GM23338 (cell line): ENCODE measurements around the gene SIGLEC9. TPM values are rescaled to one million over a fixed set of nuclear protein-coding genes. Genes with fewer than 3 reads are reported as not detected.

Experiments
- ATAC-seq: fragments of 200-7000 bp; cut with Tn5 transposase; 3 replicates; pipeline ENCODE4 v1.9.1; 2020
- DNase-seq: peaks from one replicate; pipeline ENCODE4 v3.0.0-alpha.2; 2015; ENCODE audit warnings: low spot score
- H2AFZ ChIP-seq: fragments of 200-600 bp; sonication (generic); 2 replicates; pipeline ENCODE4 v1.8.0; 2016; ENCODE audit warnings: antibody characterized with exemption, mild to moderate bottlenecking, moderate library complexity
- H3F3A ChIP-seq: fragments of 200-600 bp; sonication (generic); replicated peaks from 2 replicates; pipeline ENCODE4 v1.8.0; 2017; ENCODE audit warnings: antibody characterized with exemption, mixed run types, low read depth
- H3K27ac ChIP-seq: fragments of 200-600 bp; sonication (generic); 2 replicates; pipeline ENCODE4 v1.6.1; 2016; ENCODE audit warnings: low read depth
- H3K27me3 ChIP-seq: fragments of 200-600 bp; sonication (generic); 2 replicates; pipeline ENCODE4 v1.8.0; 2016; ENCODE audit warnings: mild to moderate bottlenecking, mixed run types, moderate library complexity; ENCODE audit not compliant: insufficient read depth
- H3K36me3 ChIP-seq: fragments of 200-600 bp; sonication (generic); 2 replicates; pipeline ENCODE4 v1.8.0; 2016; ENCODE audit warnings: mild to moderate bottlenecking; ENCODE audit not compliant: insufficient read depth
- H3K4me1 ChIP-seq: fragments of 200-600 bp; sonication (generic); 2 replicates; pipeline ENCODE4 v1.8.0; 2016; ENCODE audit warnings: mild to moderate bottlenecking, moderate library complexity; ENCODE audit not compliant: insufficient read depth
- H3K4me2 ChIP-seq: fragments of 200-600 bp; sonication (generic); 2 replicates; pipeline ENCODE4 v1.7.1; 2017; ENCODE audit warnings: mixed run types
- H3K4me3 ChIP-seq: fragments of 200-600 bp; sonication (generic); 2 replicates; pipeline ENCODE4 v1.6.1; 2016; ENCODE audit warnings: mixed run types
- H3K79me2 ChIP-seq: fragments of 200-600 bp; sonication (generic); replicated peaks from 2 replicates; pipeline ENCODE4 v1.8.0; 2017; ENCODE audit warnings: mild to moderate bottlenecking; ENCODE audit not compliant: insufficient read depth
- H3K9me2 ChIP-seq: fragments of 200-600 bp; sonication (generic); 2 replicates; pipeline ENCODE4 v1.8.0; 2017; ENCODE audit not compliant: insufficient read depth
- H4K20me1 ChIP-seq: fragments of 200-600 bp; sonication (generic); replicated peaks from 2 replicates; pipeline ENCODE4 v1.8.0; 2017; ENCODE audit warnings: mild to moderate bottlenecking; ENCODE audit not compliant: insufficient read depth
- H3K27ac Mint-ChIP-seq: 2 replicates; pipeline ENCODE4 v1.8.0; 2020; ENCODE audit warnings: inconsistent platforms, mild to moderate bottlenecking, moderate library complexity, mixed read lengths
- H3K27me3 Mint-ChIP-seq: 3 replicates; pipeline ENCODE4 v1.8.0; 2022; ENCODE audit warnings: low read depth, mild to moderate bottlenecking, moderate library complexity, mixed read lengths, inconsistent platforms; ENCODE audit not compliant: insufficient read depth, poor library complexity
- H3K36me3 Mint-ChIP-seq: 3 replicates; pipeline ENCODE4 v1.8.0; 2021; ENCODE audit warnings: low read depth, mild to moderate bottlenecking, inconsistent platforms, moderate library complexity, mixed read lengths
- H3K4me1 Mint-ChIP-seq: 3 replicates; pipeline ENCODE4 v1.8.0; 2020; ENCODE audit warnings: mild to moderate bottlenecking, inconsistent platforms, mixed read lengths
- H3K4me3 Mint-ChIP-seq: 3 replicates; pipeline ENCODE4 v1.8.0; 2021; ENCODE audit warnings: moderate library complexity, mild to moderate bottlenecking, inconsistent platforms, mixed read lengths
- H3K9me3 Mint-ChIP-seq: 3 replicates; pipeline ENCODE4 v1.8.0; 2020; ENCODE audit warnings: moderate library complexity, mild to moderate bottlenecking, inconsistent platforms, mixed read lengths
- CREB1 ChIP-seq: fragments of 250-450 bp; sonication (Bioruptor Pico); IDR thresholded peaks from 2 replicates; pipeline ENCODE4 v1.5.0; 2020; ENCODE audit warnings: low read depth, mild to moderate bottlenecking, moderate library complexity
- CTCF ChIP-seq, 2 experiments: fragments of 200-600 bp in 1 of 2; sonication (generic) in 1 of 2; conservative IDR thresholded peaks; 2 replicates each; pipeline versions ENCODE4 v1.5.1 to v1.6.1; 2016 to 2017; ENCODE audit warnings: antibody characterized with exemption in 2 of 2, low read depth in 2 of 2, mild to moderate bottlenecking in 2 of 2, moderate library complexity in 1 of 2
- EZH2 ChIP-seq: fragments of 200-600 bp; sonication (generic); IDR thresholded peaks from one replicate; pipeline ENCODE4 v1.8.0; 2017; ENCODE audit warnings: antibody characterized with exemption, mild to moderate bottlenecking, low read depth; ENCODE audit not compliant: unreplicated experiment
- EZH2phosphoT487 ChIP-seq: fragments of 200-600 bp; sonication (generic); IDR thresholded peaks from one replicate; pipeline ENCODE4 v1.8.1; 2018; ENCODE audit warnings: antibody characterized with exemption; ENCODE audit not compliant: unreplicated experiment
- JUNB ChIP-seq: IDR thresholded peaks from one replicate; pipeline ENCODE4 v1.6.1; 2016; ENCODE audit warnings: antibody characterized with exemption; ENCODE audit not compliant: unreplicated experiment
- NANOG ChIP-seq: IDR thresholded peaks from 2 replicates; pipeline ENCODE4 v1.6.1; 2016; ENCODE audit warnings: antibody characterized with exemption, borderline replicate concordance
- ZNF114 ChIP-seq: fragments of 250-450 bp; sonication (Bioruptor Pico); IDR thresholded peaks from 2 replicates; pipeline ENCODE4 v1.5.0; 2020; ENCODE audit warnings: mild to moderate bottlenecking, moderate library complexity
- ZNF331 ChIP-seq: fragments of 250-450 bp; sonication (Bioruptor Pico); IDR thresholded peaks from 2 replicates; pipeline ENCODE4 v1.5.0; 2020; ENCODE audit warnings: low read depth, mild to moderate bottlenecking, moderate library complexity
- ZNF462 ChIP-seq: fragments of 250-450 bp; sonication (Bioruptor Pico); IDR thresholded peaks from 2 replicates; pipeline ENCODE4 v1.5.0; 2020; ENCODE audit warnings: mild to moderate bottlenecking, moderate library complexity
- polyA plus RNA-seq: library from polyadenylated mRNA; unstranded; fragments of >200 nt; fragmentation: Nextera tagmentation; extraction: Ambion mirVana; gene quantifications from 2 replicates; pipeline ENCODE4 v1.2.1, GENCODE V29; 2016
- total RNA-seq: library from RNA; depleted of rRNA; stranded (reverse); fragments of >200 nt; shearing (Covaris generic); gene quantifications from 2 replicates; pipeline ENCODE4 v1.2.3, GENCODE V29; 2014

SIGLEC9 gene
- total and polyA plus RNA-seq, 2 experiments from 2014 or later: not detected

- peaks cover 7% of the 10 kb centered on the region; the same call in 1 of the 3 replicates for H3K9me3 Mint-ChIP-seq
- Histone ChIP-seq H3K4me2 (no peak overlapping the region), H3K36me3 (no peaks in the 10 kb centered on the region), H3K4me1 (no peaks in the 10 kb centered on the region), H3K79me2 (no peaks in the 10 kb centered on the region), H4K20me1 (no peaks in the 10 kb centered on the region), H3F3A (no peaks in the 10 kb centered on the region), H3K27ac (no peak overlapping the region), H3K9me2 (0 out of 2 replicates have a peak, but pooled peaks cover 10% of the 10 kb centered on the region), H3K27me3 (no peaks in the 10 kb centered on the region), H2AFZ (no peak overlapping the region), H3K4me3 (no peak overlapping the region)
- no peaks in the 10 kb centered on the region; the same call in 2 of the 3 replicates for H3K36me3 Mint-ChIP-seq
- no peaks in the 10 kb centered on the region; the same call in 2 of the 3 replicates for H3K4me1 Mint-ChIP-seq
- H3K4me3 Mint-ChIP-seq: no peak overlapping the region
- TF ChIP-seq CREB1 (CRISPR knock-in tag) (no peak), ZNF114 (CRISPR knock-in tag) (no peak)
- no peak for DNase-seq
- 0 out of 2 replicates have a peak overlapping the region, but pooled peaks have one; percentile 36 for H3K27ac Mint-ChIP-seq
- H3K27me3 Mint-ChIP-seq: peaks cover 12% of the 10 kb centered on the region
- no peak for ATAC-seq
Observed at GRCh38 chr19:51147663-51148062, 23.0 kb downstream of the SIGLEC9 start.

GRCh38 chr19:51148580-51148979 lies 23.9 kb downstream of the SIGLEC9 start:
- Mint-ChIP-seq H3K9me3 (peaks cover 7% of the 10 kb centered on the region; the same call in 1 of the 3 replicates), H3K27me3 (peaks cover 12% of the 10 kb centered on the region), H3K27ac (no peak overlapping the region), H3K36me3 (no peaks in the 10 kb centered on the region; the same call in 2 of the 3 replicates), H3K4me3 (no peak overlapping the region), H3K4me1 (no peaks in the 10 kb centered on the region; the same call in 2 of the 3 replicates)
- no peak for DNase-seq
- H3K4me1 ChIP-seq: no peaks in the 10 kb centered on the region
- H4K20me1 ChIP-seq: no peaks in the 10 kb centered on the region
- H3K27ac ChIP-seq: no peak overlapping the region
- H2AFZ ChIP-seq: no peak overlapping the region
- no peaks in the 10 kb centered on the region for H3F3A ChIP-seq
- no peaks in the 10 kb centered on the region for H3K27me3 ChIP-seq
- H3K9me2 ChIP-seq: 0 out of 2 replicates have a peak, but pooled peaks cover 10% of the 10 kb centered on the region
- H3K79me2 ChIP-seq: no peaks in the 10 kb centered on the region
- no peak overlapping the region for H3K4me3 ChIP-seq
- H3K4me2 ChIP-seq: no peak overlapping the region
- no peak for TF ChIP-seq CREB1 (CRISPR knock-in tag)
- TF ChIP-seq CTCF (conservative IDR thresholded peaks at IDR 0.05; ENCODE audit: low read depth in 2 of 2): no peak
- no peak for TF ChIP-seq ZNF462 (CRISPR knock-in tag)
- no peak for TF ChIP-seq EZH2phosphoT487
- TF ChIP-seq JUNB: no peak
- no peak for TF ChIP-seq ZNF331 (CRISPR knock-in tag)
- no peak for TF ChIP-seq NANOG
- TF ChIP-seq ZNF114 (CRISPR knock-in tag): no peak
- no peak for TF ChIP-seq EZH2
- H3K36me3 ChIP-seq: no peaks in the 10 kb centered on the region
- no peak for ATAC-seq
